ENCODE results near the gene UBE2I. TPM values are rescaled to one million over a fixed set of nuclear protein-coding genes. Genes with fewer than 3 reads are reported as not detected.

Gene UBE2I
- total RNA-seq, 1 experiment from 2014 or later: 53.7 TPM

DNA sequence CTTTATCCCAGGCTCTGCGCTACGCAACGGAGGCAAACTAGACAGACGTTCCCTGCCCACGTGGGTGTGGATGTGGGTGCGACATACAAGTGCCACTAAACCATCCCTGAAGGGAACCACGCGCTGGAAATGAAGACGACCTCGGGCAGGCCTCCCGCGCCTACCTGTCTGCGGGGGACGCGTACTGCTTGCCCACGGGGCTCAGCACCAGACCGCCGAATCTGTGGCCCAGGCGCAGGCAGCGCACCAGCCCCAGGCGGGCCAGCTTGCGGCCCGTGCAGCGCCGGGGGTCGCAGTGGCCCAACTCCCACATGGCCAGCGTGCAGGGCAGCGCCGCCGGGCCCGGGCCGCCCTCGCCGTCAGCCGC is 41.8 kb downstream of the UBE2I start:
- Histone ChIP-seq H4K20me1 (ENCODE audit: insufficient read depth, low read depth, low read length) (0 out of 2 replicates have a peak, but pooled peaks cover 7% of the 10 kb centered on the region), H2AFZ (ENCODE audit: low read length) (peak overlapping the region; percentile 84; the same call in 1 of the 2 replicates), H3K4me2 (ENCODE audit: low read depth, low read length, poor library complexity, severe bottlenecking) (peak overlapping the region; percentile 98), H3K27me3 (ENCODE audit: low read length) (no peaks in the 10 kb centered on the region), H3K4me1 (ENCODE audit: low read length) (peaks cover 23% of the 10 kb centered on the region), H3K9me2 (replicated peaks; ENCODE audit: insufficient read depth, low read length) (no peaks in the 10 kb centered on the region), H3K36me3 (ENCODE audit: insufficient read depth, low read length) (no peaks in the 10 kb centered on the region), H3K9me3 (ENCODE audit: low read length) (no peaks in the 10 kb centered on the region), H3K27ac (ENCODE audit: low read length) (no peak overlapping the region), H3K9ac (ENCODE audit: low read length) (peak overlapping the region; percentile 89), H3K79me2 (ENCODE audit: low read length) (peaks cover 55% of the 10 kb centered on the region), H3K4me3 (ENCODE audit: low read length) (peak overlapping the region; percentile 96)
- DNase-seq: no peak

DNA sequence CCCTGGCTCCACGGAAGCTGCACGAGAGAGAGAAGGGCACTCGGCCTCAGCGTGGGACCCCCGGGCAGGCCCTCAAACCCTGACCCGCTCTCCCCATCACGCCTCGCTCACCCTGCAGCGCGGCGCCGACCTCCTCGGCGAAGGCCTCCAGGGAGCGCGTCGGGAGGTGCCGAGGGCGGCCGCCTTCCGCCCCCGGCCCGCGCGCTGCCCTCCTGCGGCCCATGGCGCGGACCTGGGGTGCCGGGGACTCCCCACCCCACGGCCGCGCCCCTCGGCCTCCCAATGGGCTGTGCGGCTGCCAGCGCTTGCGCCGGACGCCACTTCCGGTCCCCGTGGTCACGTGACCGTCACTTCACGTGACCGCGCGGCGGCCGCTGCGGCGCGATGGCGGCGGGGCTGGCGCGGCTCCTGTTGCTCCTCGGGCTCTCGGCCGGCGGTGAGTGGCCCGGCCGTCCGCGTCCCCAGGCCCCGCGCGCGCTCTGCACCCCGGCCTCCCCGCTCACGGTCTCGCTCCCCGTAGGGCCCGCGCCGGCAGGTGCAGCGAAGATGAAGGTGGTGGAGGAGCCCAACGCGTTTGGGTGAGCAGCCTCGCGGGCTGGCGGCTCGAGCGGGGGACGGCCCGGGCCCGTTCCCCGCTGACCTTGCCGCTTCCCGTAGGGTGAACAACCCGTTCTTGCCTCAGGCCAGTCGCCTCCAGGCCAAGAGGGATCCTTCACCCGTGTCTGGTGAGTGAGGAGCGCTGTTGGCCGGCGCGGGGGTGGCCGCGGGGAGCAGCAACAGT is 42.3 kb downstream of the UBE2I start, which contains the start of the genes GNPTG and TSR3:
Gene GNPTG, plus strand, starts transcription at position 350 of the 781 bp plus-strand sequence. Its CDS starts 35 bp downstream, at position 385.
Gene TSR3, minus strand, starts transcription at position 297 of the 781 bp plus-strand sequence. Its CDS starts 74 bp downstream, at position 223.
- Histone ChIP-seq H3K4me2 (ENCODE audit: low read depth, low read length, poor library complexity, severe bottlenecking) (peak within 1 kb of the TSS; percentile 98), H3K36me3 (ENCODE audit: insufficient read depth, low read length) (no peaks in the 10 kb centered on the region), H3K4me1 (ENCODE audit: low read length) (peaks cover 23% of the 10 kb centered on the region), H3K9me3 (ENCODE audit: low read length) (no peaks in the 10 kb centered on the region), H2AFZ (ENCODE audit: low read length) (peak within 1 kb of the TSS; percentile 84; the same call in 1 of the 2 replicates), H3K79me2 (ENCODE audit: low read length) (peaks cover 56% of the 10 kb centered on the region), H3K4me3 (ENCODE audit: low read length) (peak within 1 kb of the TSS; percentile 96), H4K20me1 (ENCODE audit: insufficient read depth, low read depth, low read length) (0 out of 2 replicates have a peak, but pooled peaks cover 7% of the 10 kb centered on the region), H3K9ac (ENCODE audit: low read length) (peak within 1 kb of the TSS; percentile 89), H3K27ac (ENCODE audit: low read length) (no peak within 1 kb of the TSS), H3K9me2 (replicated peaks; ENCODE audit: insufficient read depth, low read length) (no peaks in the 10 kb centered on the region), H3K27me3 (ENCODE audit: low read length) (no peaks in the 10 kb centered on the region)
- peak; percentile 95 for DNase-seq

DNA sequence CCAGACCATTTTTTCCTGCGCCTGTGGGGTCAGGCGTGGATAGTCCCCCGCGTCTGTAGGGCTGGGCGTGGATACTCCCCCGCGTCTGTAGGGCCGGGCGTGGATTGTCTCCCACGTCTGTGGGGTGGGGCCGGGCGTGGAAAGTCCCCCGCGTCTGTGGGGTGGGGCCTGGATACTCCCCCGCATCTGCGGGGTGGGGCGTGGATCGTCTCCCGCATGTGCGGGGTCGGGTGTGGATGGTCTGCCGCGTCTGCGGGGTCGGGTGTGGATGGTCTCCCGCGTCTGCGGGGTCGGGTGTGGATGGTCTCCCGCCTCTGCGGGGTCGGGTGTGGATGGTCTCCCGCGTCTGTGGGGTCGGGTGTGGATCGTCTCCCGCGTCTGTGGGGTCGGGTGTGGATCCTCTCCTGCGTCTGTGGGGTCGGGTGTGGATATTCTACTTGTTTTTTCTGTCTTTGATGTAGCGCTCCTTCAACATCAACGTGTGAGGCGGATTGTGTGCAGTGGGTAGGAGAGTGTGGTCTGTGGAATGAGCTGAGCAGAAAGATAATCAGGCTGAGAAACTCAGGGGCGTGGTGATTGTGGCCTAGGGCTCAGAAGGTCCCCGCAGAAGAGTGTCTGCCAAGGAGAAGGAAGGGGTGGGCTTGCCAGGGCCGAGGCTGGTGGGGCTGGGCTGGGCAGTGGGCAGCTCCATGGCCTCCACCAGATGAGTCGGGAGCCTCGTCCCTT is 45.5 kb downstream of the UBE2I start:
- Histone ChIP-seq H3K4me1 (ENCODE audit: low read length) (peaks cover 23% of the 10 kb centered on the region), H3K9ac (ENCODE audit: low read length) (no peak overlapping the region), H3K9me2 (replicated peaks; ENCODE audit: insufficient read depth, low read length) (no peaks in the 10 kb centered on the region), H3K4me3 (ENCODE audit: low read length) (no peak overlapping the region), H3K9me3 (ENCODE audit: low read length) (no peaks in the 10 kb centered on the region), H3K79me2 (ENCODE audit: low read length) (peaks cover 62% of the 10 kb centered on the region), H3K27me3 (ENCODE audit: low read length) (no peaks in the 10 kb centered on the region), H4K20me1 (ENCODE audit: insufficient read depth, low read depth, low read length) (0 out of 2 replicates have a peak, but pooled peaks cover 7% of the 10 kb centered on the region), H3K36me3 (ENCODE audit: insufficient read depth, low read length) (no peaks in the 10 kb centered on the region), H3K4me2 (ENCODE audit: low read depth, low read length, poor library complexity, severe bottlenecking) (no peak overlapping the region), H2AFZ (ENCODE audit: low read length) (no peak overlapping the region), H3K27ac (ENCODE audit: low read length) (no peak overlapping the region)
- DNase-seq: no peak

DNA sequence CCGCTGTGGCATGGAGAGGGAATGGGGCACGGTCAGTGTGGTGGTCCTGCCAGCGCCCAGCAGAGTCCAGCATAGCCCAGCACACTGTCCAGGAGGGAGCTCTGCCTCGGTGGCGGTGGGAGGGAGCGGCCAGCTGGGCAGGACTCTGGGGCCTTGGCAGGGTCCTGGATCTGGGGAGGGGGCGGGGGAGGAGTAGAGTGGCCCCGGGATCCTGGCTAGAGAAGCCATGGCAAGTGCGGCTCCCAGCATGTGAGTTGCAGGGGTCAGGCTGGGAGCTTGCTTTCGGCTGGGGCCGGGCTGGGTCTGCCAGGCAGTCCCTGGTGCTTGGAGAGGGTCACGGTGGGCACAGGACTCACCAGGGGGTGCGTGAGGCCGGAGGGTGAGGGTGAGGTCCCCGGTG is 46.2 kb downstream of the UBE2I start:
- no peak overlapping the region for H3K9ac ChIP-seq (ENCODE audit: low read length)
- H4K20me1 ChIP-seq (ENCODE audit: insufficient read depth, low read depth, low read length): 0 out of 2 replicates have a peak, but pooled peaks cover 6% of the 10 kb centered on the region
- H3K27me3 ChIP-seq (ENCODE audit: low read length): no peaks in the 10 kb centered on the region
- H2AFZ ChIP-seq (ENCODE audit: low read length): no peak overlapping the region
- no peak overlapping the region for H3K4me3 ChIP-seq (ENCODE audit: low read length)
- DNase-seq: no peak
- H3K79me2 ChIP-seq (ENCODE audit: low read length): peaks cover 59% of the 10 kb centered on the region
- H3K27ac ChIP-seq (ENCODE audit: low read length): no peak overlapping the region
- H3K4me1 ChIP-seq (ENCODE audit: low read length): peaks cover 18% of the 10 kb centered on the region
- H3K9me3 ChIP-seq (ENCODE audit: low read length): no peaks in the 10 kb centered on the region
- no peaks in the 10 kb centered on the region for H3K36me3 ChIP-seq (ENCODE audit: insufficient read depth, low read length)
- no peak overlapping the region for H3K4me2 ChIP-seq (ENCODE audit: low read depth, low read length, poor library complexity, severe bottlenecking)
- no peaks in the 10 kb centered on the region for H3K9me2 ChIP-seq (replicated peaks; ENCODE audit: insufficient read depth, low read length)

GRCh38 chr16:1356061-1356900 is 46.8 kb downstream of the UBE2I start:
- Histone ChIP-seq H2AFZ (ENCODE audit: low read length) (no peak overlapping the region), H3K9ac (ENCODE audit: low read length) (no peak overlapping the region), H3K27me3 (ENCODE audit: low read length) (no peaks in the 10 kb centered on the region), H3K9me3 (ENCODE audit: low read length) (no peaks in the 10 kb centered on the region), H3K27ac (ENCODE audit: low read length) (no peak overlapping the region), H4K20me1 (ENCODE audit: insufficient read depth, low read depth, low read length) (no peaks in the 10 kb centered on the region), H3K79me2 (ENCODE audit: low read length) (peaks cover 52% of the 10 kb centered on the region), H3K4me3 (ENCODE audit: low read length) (no peak overlapping the region), H3K36me3 (ENCODE audit: insufficient read depth, low read length) (no peaks in the 10 kb centered on the region), H3K4me1 (ENCODE audit: low read length) (peaks cover 12% of the 10 kb centered on the region), H3K9me2 (replicated peaks; ENCODE audit: insufficient read depth, low read length) (no peaks in the 10 kb centered on the region), H3K4me2 (ENCODE audit: low read depth, low read length, poor library complexity, severe bottlenecking) (no peak overlapping the region)
- DNase-seq: no peak

DNA sequence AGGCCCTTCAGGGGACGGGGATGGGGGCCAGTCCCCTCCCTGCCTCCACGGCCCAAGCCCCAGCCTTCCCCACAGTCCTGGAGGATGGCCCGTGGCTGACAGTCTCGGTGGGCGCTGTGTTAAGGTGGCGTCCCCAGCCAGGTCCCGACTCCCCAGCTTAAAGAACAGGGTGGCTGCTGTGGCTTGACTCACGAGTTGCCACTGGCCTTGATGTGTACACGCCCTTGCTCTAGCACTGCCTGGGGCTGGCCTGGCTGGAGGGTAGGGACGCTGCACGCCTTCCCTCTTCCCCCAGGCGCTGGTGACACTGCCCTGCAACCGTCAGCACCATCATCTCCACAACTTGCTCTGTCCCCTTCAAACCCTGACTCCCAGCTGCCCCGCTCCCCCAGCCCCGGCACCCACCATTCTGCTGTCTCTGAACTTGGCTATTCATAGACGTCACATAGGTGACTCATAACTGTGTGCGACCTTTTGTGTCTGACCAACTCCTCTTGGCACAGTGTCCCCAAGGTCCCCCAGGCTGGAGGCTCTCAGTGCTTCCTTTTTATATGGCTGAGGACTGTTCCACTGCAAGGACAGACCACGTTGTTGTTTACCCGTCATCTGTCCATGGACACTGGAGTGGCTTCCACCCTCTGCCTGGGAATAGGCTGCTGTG is 48.6 kb downstream of the UBE2I start:
- Histone ChIP-seq H4K20me1 (ENCODE audit: insufficient read depth, low read depth, low read length) (no peaks in the 10 kb centered on the region), H3K36me3 (ENCODE audit: insufficient read depth, low read length) (0 out of 2 replicates have a peak, but pooled peaks cover 3% of the 10 kb centered on the region), H3K9ac (ENCODE audit: low read length) (no peak overlapping the region), H3K9me3 (ENCODE audit: low read length) (no peaks in the 10 kb centered on the region), H3K4me3 (ENCODE audit: low read length) (no peak overlapping the region), H3K27ac (ENCODE audit: low read length) (no peak overlapping the region), H3K27me3 (ENCODE audit: low read length) (no peaks in the 10 kb centered on the region), H3K4me1 (ENCODE audit: low read length) (peaks cover 5% of the 10 kb centered on the region), H3K9me2 (replicated peaks; ENCODE audit: insufficient read depth, low read length) (no peaks in the 10 kb centered on the region), H3K79me2 (ENCODE audit: low read length) (peaks cover 50% of the 10 kb centered on the region), H2AFZ (ENCODE audit: low read length) (no peak overlapping the region), H3K4me2 (ENCODE audit: low read depth, low read length, poor library complexity, severe bottlenecking) (no peak overlapping the region)
- DNase-seq: no peak

DNA sequence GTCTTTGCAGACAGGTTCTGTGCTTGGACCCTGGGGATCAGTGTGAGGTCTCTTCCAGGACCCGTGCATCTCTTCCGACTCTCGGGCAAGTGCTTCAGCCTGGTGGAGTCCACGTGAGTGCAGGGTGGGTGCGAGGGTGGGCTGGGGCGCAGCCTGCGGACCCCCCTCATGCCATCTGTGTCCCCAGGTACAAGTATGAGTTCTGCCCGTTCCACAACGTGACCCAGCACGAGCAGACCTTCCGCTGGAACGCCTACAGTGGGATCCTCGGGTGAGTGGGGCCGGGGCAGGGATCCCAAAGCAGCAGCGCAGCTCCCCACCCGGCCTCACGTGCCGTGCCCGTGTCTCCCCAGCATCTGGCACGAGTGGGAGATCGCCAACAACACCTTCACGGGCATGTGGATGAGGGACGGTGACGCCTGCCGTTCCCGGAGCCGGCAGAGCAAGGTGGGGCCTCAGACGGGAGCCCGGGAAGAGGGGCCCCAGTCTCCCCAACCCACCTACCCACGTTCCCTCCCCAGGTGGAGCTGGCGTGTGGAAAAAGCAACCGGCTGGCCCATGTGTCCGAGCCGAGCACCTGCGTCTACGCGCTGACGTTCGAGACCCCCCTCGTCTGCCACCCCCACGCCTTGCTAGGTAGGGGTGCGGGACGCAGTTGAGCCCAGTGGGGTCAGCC is 52.4 kb downstream of the UBE2I start:
- Histone ChIP-seq H3K9me3 (ENCODE audit: low read length) (no peaks in the 10 kb centered on the region), H3K4me3 (ENCODE audit: low read length) (no peak overlapping the region), H3K4me1 (ENCODE audit: low read length) (no peaks in the 10 kb centered on the region), H3K27me3 (ENCODE audit: low read length) (no peaks in the 10 kb centered on the region), H3K27ac (ENCODE audit: low read length) (no peak overlapping the region), H3K4me2 (ENCODE audit: low read depth, low read length, poor library complexity, severe bottlenecking) (no peak overlapping the region), H2AFZ (ENCODE audit: low read length) (no peak overlapping the region), H3K9me2 (replicated peaks; ENCODE audit: insufficient read depth, low read length) (no peaks in the 10 kb centered on the region), H3K79me2 (ENCODE audit: low read length) (peaks cover 21% of the 10 kb centered on the region), H4K20me1 (ENCODE audit: insufficient read depth, low read depth, low read length) (no peaks in the 10 kb centered on the region), H3K36me3 (ENCODE audit: insufficient read depth, low read length) (0 out of 2 replicates have a peak, but pooled peaks cover 3% of the 10 kb centered on the region), H3K9ac (ENCODE audit: low read length) (no peak overlapping the region)
- no peak for DNase-seq
